ENCODE data around the gene ACO2. TPM values are rescaled to one million over a fixed set of nuclear protein-coding genes. Genes with fewer than 3 reads are reported as not detected.

Gene ACO2
- total and polyA plus RNA-seq, 10 of the 15 experiments (the other 5 are each of a cell fraction or from before 2014, with no cell fraction given) = 21.4 to 214 (median 88.5) TPM

GRCh38 chr22:41468381-41469217 lies at the start of gene ACO2, which contains the start of gene PHF5A (continued):
- TF ChIP-seq ATF7 (IDR thresholded peaks at IDR 0.05; ENCODE audit: low read depth) (peak; percentile 89), BMI1 (IDR thresholded peaks at IDR 0.05; ENCODE audit: borderline replicate concordance) (no peak), BACH1 (IDR thresholded peaks at IDR 0.05; ENCODE audit: borderline replicate concordance) (peak; percentile 49; the same call in 1 of the 2 replicates), RBBP5 (conservative IDR thresholded peaks at IDR 0.05) (no peak), TBL1XR1 (IDR thresholded peaks at IDR 0.05; ENCODE audit: low read depth, low read length) (peak; percentile 60; the same call in 1 of the 2 replicates), WRNIP1 (IDR thresholded peaks at IDR 0.05; ENCODE audit: borderline replicate concordance, low read depth, low read length) (no peak), ETV6 (conservative IDR thresholded peaks at IDR 0.05 in 1 of 2, IDR thresholded peaks at IDR 0.05 in 1 of 2; ENCODE audit: borderline replicate concordance in 1 of 2, low read depth in 1 of 2) (no peak), YY1 (IDR thresholded peaks at IDR 0.05; ENCODE audit: low read depth, low read length) (peak; percentile 99), HDGF (IDR thresholded peaks at IDR 0.05) (peak; percentile 33; the same call in 1 of the 2 replicates), BCLAF1 (IDR thresholded peaks at IDR 0.05) (no peak), ZNF622 (IDR thresholded peaks at IDR 0.05) (no peak), EP300 (IDR thresholded peaks at IDR 0.05; ENCODE audit: borderline replicate concordance in 1 of 2, control insufficient read depth in 1 of 2, low read depth in 2 of 2, low read length in 2 of 2) (peak in 1 of 2 experiments; percentile 32; a peak in 1 of 4 replicates), TAF1 (IDR thresholded peaks at IDR 0.05; ENCODE audit: borderline replicate concordance, low read depth, low read length) (peak; percentile 93), RUNX3 (IDR thresholded peaks at IDR 0.05; ENCODE audit: low read length) (peak; percentile 4), SREBF1 (IDR thresholded peaks at IDR 0.05; ENCODE audit: low read length) (peak; percentile 71), FOXM1 (IDR thresholded peaks at IDR 0.05; ENCODE audit: low read depth, low read length) (no peak), POU2F2 (IDR thresholded peaks at IDR 0.05; ENCODE audit: borderline replicate concordance, low read depth, low read length) (peak; percentile 20; the same call in 1 of the 3 replicates), PKNOX1 (IDR thresholded peaks at IDR 0.05) (peak; percentile 96), TARDBP (IDR thresholded peaks at IDR 0.05; ENCODE audit: borderline replicate concordance) (no peak), SKIL (IDR thresholded peaks at IDR 0.05; ENCODE audit: low read depth, poor library complexity, severe bottlenecking) (peak; percentile 85), IKZF1 (conservative IDR thresholded peaks at IDR 0.05) (peak; percentile 73; the same call in 1 of the 2 replicates), RELA (IDR thresholded peaks at IDR 0.05; ENCODE audit: borderline replicate concordance, partially characterized antibody) (peak; percentile 85), CHD1 (IDR thresholded peaks at IDR 0.05; ENCODE audit: low read depth, low read length) (no peak), POLR2AphosphoS5 (IDR thresholded peaks at IDR 0.05; ENCODE audit: low read length) (peak; percentile 90), TCF3 (IDR thresholded peaks at IDR 0.05; ENCODE audit: borderline replicate concordance, insufficient read depth, low read depth, low read length) (no peak)

All from GM12878 (cell line).